Measurements from ENCODE around the gene BICDL2.

DNA sequence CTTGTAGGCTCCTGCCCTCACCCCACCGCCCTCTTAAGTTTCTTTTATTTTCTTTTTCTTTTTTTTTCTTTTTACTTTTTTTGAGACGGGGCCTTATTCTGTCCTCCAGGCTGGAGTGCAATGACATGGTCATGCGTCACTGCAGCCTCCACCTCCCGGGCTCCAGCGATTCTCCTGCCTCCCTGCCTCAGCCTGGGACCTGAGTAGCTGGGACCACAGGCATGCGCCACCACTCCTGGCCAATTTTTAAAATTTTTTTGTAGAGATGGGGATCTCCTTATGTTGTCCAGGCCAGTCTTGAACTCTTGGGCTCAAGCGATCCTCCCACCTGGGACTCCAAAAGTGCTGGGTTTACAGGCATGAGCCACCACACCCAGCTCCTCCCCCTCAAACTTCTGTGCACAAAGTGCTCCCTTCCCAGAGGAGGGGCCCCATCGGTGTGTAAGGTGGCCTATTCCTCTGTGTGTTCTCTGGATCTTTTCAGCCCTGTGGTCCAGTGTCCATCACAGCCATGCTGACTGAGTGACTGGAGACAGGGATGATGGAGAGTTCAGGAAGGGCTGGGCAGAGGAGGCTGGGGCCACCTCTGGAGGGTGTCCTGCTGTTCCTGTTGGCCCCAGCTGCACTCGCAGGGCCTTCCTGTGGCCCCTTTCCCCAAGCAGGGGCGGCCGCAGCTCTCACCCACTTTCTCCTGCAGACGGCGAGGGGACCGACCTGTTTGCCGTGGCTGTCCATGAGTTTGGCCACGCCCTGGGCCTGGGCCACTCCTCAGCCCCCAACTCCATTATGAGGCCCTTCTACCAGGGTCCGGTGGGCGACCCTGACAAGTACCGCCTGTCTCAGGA lies 19.8 kb upstream of the BICDL2 start:
- TF ChIP-seq, protein P1, sequence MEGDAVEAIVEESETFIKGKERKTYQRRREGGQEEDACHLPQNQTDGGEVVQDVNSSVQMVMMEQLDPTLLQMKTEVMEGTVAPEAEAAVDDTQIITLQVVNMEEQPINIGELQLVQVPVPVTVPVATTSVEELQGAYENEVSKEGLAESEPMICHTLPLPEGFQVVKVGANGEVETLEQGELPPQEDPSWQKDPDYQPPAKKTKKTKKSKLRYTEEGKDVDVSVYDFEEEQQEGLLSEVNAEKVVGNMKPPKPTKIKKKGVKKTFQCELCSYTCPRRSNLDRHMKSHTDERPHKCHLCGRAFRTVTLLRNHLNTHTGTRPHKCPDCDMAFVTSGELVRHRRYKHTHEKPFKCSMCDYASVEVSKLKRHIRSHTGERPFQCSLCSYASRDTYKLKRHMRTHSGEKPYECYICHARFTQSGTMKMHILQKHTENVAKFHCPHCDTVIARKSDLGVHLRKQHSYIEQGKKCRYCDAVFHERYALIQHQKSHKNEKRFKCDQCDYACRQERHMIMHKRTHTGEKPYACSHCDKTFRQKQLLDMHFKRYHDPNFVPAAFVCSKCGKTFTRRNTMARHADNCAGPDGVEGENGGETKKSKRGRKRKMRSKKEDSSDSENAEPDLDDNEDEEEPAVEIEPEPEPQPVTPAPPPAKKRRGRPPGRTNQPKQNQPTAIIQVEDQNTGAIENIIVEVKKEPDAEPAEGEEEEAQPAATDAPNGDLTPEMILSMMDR (IDR thresholded peaks at IDR 0.05) = no peak
- no peak for TF ChIP-seq EP300 (IDR thresholded peaks at IDR 0.05)
- TF ChIP-seq POLR2AphosphoS5 (IDR thresholded peaks at IDR 0.05) = no peak

All from esophagus muscularis mucosa (tissue), 4 donors.